ENCODE results near the gene BMP4.

DNA sequence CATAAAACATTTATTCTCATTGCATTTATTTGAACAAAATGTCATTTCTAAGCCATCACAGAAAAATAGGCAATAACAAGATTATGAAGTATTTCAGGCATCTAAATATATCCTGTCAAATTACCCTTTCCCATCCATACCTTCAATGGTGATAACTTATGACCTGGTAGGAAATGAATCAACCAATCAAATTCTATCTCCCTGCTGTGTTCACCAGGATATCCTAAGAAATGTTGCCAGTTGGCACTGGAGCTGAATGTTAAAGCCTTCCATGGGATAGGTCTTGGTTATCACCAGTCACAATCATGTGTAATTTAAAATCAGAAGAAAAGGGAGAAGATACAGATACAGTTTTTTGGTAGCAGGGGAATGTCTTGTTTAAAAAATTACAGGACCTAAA lies 23.7 kb downstream of the BMP4 start:
- TF ChIP-seq, protein P1, sequence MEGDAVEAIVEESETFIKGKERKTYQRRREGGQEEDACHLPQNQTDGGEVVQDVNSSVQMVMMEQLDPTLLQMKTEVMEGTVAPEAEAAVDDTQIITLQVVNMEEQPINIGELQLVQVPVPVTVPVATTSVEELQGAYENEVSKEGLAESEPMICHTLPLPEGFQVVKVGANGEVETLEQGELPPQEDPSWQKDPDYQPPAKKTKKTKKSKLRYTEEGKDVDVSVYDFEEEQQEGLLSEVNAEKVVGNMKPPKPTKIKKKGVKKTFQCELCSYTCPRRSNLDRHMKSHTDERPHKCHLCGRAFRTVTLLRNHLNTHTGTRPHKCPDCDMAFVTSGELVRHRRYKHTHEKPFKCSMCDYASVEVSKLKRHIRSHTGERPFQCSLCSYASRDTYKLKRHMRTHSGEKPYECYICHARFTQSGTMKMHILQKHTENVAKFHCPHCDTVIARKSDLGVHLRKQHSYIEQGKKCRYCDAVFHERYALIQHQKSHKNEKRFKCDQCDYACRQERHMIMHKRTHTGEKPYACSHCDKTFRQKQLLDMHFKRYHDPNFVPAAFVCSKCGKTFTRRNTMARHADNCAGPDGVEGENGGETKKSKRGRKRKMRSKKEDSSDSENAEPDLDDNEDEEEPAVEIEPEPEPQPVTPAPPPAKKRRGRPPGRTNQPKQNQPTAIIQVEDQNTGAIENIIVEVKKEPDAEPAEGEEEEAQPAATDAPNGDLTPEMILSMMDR (IDR thresholded peaks at IDR 0.05), result no peak
- TF ChIP-seq TCF7L2 (IDR thresholded peaks at IDR 0.05; ENCODE audit: low read depth, low read length), result no peak
- TF ChIP-seq POLR2AphosphoS5 (IDR thresholded peaks at IDR 0.05; ENCODE audit: low read depth, low read length), result no peak
- TF ChIP-seq SIN3A (IDR thresholded peaks at IDR 0.05; ENCODE audit: borderline replicate concordance, insufficient read depth, low read depth, low read length), result no peak
- TF ChIP-seq, protein P2, sequence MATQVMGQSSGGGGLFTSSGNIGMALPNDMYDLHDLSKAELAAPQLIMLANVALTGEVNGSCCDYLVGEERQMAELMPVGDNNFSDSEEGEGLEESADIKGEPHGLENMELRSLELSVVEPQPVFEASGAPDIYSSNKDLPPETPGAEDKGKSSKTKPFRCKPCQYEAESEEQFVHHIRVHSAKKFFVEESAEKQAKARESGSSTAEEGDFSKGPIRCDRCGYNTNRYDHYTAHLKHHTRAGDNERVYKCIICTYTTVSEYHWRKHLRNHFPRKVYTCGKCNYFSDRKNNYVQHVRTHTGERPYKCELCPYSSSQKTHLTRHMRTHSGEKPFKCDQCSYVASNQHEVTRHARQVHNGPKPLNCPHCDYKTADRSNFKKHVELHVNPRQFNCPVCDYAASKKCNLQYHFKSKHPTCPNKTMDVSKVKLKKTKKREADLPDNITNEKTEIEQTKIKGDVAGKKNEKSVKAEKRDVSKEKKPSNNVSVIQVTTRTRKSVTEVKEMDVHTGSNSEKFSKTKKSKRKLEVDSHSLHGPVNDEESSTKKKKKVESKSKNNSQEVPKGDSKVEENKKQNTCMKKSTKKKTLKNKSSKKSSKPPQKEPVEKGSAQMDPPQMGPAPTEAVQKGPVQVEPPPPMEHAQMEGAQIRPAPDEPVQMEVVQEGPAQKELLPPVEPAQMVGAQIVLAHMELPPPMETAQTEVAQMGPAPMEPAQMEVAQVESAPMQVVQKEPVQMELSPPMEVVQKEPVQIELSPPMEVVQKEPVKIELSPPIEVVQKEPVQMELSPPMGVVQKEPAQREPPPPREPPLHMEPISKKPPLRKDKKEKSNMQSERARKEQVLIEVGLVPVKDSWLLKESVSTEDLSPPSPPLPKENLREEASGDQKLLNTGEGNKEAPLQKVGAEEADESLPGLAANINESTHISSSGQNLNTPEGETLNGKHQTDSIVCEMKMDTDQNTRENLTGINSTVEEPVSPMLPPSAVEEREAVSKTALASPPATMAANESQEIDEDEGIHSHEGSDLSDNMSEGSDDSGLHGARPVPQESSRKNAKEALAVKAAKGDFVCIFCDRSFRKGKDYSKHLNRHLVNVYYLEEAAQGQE (IDR thresholded peaks at IDR 0.05; ENCODE audit: insufficient read depth in 1 of 2, low read depth in 2 of 2, low read length in 1 of 2), result no peak
